ENCODE data around the gene RFFL. TPM values are rescaled to one million over a fixed set of nuclear protein-coding genes. Genes with fewer than 3 reads are reported as not detected.

Gene RFFL
- total and polyA plus RNA-seq, 2 of the 4 experiments (the other 2 are of a cell fraction) = 11.6 to 19.2 TPM

GRCh38 chr17:35003778-35004177 is 59.7 kb downstream of the RFFL start:
- Histone ChIP-seq H4K8ac (ENCODE audit: low read depth in 2 of 2, low read length in 2 of 2) (no peak overlapping the region), H4K91ac (ENCODE audit: insufficient read depth, low read depth, low read length) (no peak overlapping the region), H3K4ac (ENCODE audit: low read depth, low read length) (no peak overlapping the region), H3K18ac (ENCODE audit: low read depth, low read length) (no peak overlapping the region), H3K23ac (ENCODE audit: low read depth, low read length) (no peak overlapping the region), H3K4me1 (ENCODE audit: control insufficient read depth, insufficient read depth, low read length) (peaks cover 4% of the 10 kb centered on the region), H2BK120ac (ENCODE audit: low read depth, low read length) (no peak overlapping the region), H3K9ac (ENCODE audit: low read depth, low read length) (no peak overlapping the region), H2AFZ (replicated peaks; ENCODE audit: low read length, poor library complexity) (no peak overlapping the region), H2BK20ac (ENCODE audit: low read depth, low read length) (no peak overlapping the region), H2AK9ac (replicated peaks; ENCODE audit: low read depth, low read length, poor library complexity) (peak overlapping the region; percentile 5), H2BK5ac (ENCODE audit: low read depth, low read length, poor library complexity, severe bottlenecking) (no peak overlapping the region), H3K27me3 (ENCODE audit: control insufficient read depth, insufficient read depth, low read length) (no peaks in the 10 kb centered on the region), H3K9me1 (ENCODE audit: insufficient read depth, low read length) (peaks cover 7% of the 10 kb centered on the region), H3K79me1 (ENCODE audit: low read depth in 1 of 2, low read length in 2 of 2) (peaks cover 0 to 17% of the 10 kb centered on the region in 2 experiments; a peak in 2 of 4 replicates), H2AK5ac (ENCODE audit: low read depth, low read length) (0 out of 2 replicates have a peak overlapping the region, but pooled peaks have one; percentile 3), H4K20me1 (ENCODE audit: insufficient read depth, low read length) (no peaks in the 10 kb centered on the region), H3K9me3 (ENCODE audit: control insufficient read depth, insufficient read depth, low read length) (no peaks in the 10 kb centered on the region), H3K27ac (ENCODE audit: insufficient read depth, low read length) (no peak overlapping the region), H3K14ac (replicated peaks; ENCODE audit: low read depth, low read length) (no peak overlapping the region), H3K4me3 (ENCODE audit: insufficient read depth, low read depth, low read length) (no peak overlapping the region), H3K36me3 (ENCODE audit: control insufficient read depth, insufficient read depth, low read length) (peaks cover 45% of the 10 kb centered on the region), H2BK15ac (ENCODE audit: low read depth, low read length) (no peak overlapping the region), H3K56ac (ENCODE audit: extremely low read depth, insufficient read depth, low read length) (no peak overlapping the region), H3K4me2 (ENCODE audit: low read depth, low read length) (no peak overlapping the region), H4K5ac (ENCODE audit: low read depth, low read length) (no peak overlapping the region)
- ChIA-PET POLR2A (ENCODE audit: unreplicated experiment) (no interaction called here), CTCF (no interaction called here)
- DNase-seq (no peak), ATAC-seq (ENCODE audit: low read depth) (no peak)
- dilution Hi-C loops (cut with HindIII; ENCODE audit: low sequenced_read_pairs, unreplicated experiment) = no loop called here
- in situ Hi-C loops (cut with MboI; ENCODE audit: low sequenced_read_pairs) = no loop called here
- no TSS peak for BruUV-seq (replicated peaks)
- no CpG with 5 or more reads among the region's 4 CpGs for WGBS, 2 experiments (ENCODE audit: extremely low coverage in 2 of 2, insufficient read length in 1 of 2)
- TF ChIP-seq POLR2A (IDR thresholded peaks at IDR 0.05; ENCODE audit: low read depth, low read length) (no peak), BHLHE40 (IDR thresholded peaks at IDR 0.05; ENCODE audit: low read depth, low read length) (no peak), MAZ (IDR thresholded peaks at IDR 0.05; ENCODE audit: borderline replicate concordance, low read depth, low read length) (no peak), FOS (IDR thresholded peaks at IDR 0.05; ENCODE audit: low read depth, low read length) (no peak), MAFK (IDR thresholded peaks at IDR 0.05; ENCODE audit: low read depth, low read length) (no peak), CHD1 (IDR thresholded peaks at IDR 0.05; ENCODE audit: low read depth, low read length) (no peak), RCOR1 (IDR thresholded peaks at IDR 0.05; ENCODE audit: insufficient replicate concordance, low read length) (no peak), RAD21 (IDR thresholded peaks at IDR 0.05; ENCODE audit: low read length) (no peak), CEBPB (IDR thresholded peaks at IDR 0.05; ENCODE audit: low read depth, low read length) (no peak)
- TF ChIP-seq, protein P1, sequence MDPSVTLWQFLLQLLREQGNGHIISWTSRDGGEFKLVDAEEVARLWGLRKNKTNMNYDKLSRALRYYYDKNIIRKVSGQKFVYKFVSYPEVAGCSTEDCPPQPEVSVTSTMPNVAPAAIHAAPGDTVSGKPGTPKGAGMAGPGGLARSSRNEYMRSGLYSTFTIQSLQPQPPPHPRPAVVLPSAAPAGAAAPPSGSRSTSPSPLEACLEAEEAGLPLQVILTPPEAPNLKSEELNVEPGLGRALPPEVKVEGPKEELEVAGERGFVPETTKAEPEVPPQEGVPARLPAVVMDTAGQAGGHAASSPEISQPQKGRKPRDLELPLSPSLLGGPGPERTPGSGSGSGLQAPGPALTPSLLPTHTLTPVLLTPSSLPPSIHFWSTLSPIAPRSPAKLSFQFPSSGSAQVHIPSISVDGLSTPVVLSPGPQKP (IDR thresholded peaks at IDR 0.05; ENCODE audit: borderline replicate concordance, low read depth, low read length) = no peak
- intact Hi-C loops (cut with micrococcal nuclease) = no loop called here
